DOHH2 (cell line): ENCODE measurements around the gene TRABD.
"Not testable (repeated sequence)": the region's sequence is repeated elsewhere in the genome, so short reads cannot be mapped to it uniquely, and the experiment has no call there.

Source experiments
- H3F3A ChIP-seq: fragments of 200-600 bp; sonication (generic), shearing (Covaris generic); 2 replicates; pipeline ENCODE4 v1.6.0; 2016; ENCODE audit warnings: antibody characterized with exemption, mild to moderate bottlenecking; ENCODE audit not compliant: control insufficient read depth, insufficient read depth
- H3K27ac ChIP-seq: fragments of 200-600 bp; sonication (generic); 2 replicates; pipeline ENCODE4 v1.5.1; 2014; ENCODE audit warnings: low read depth, mild to moderate bottlenecking, low read length, moderate library complexity
- H3K27me3 ChIP-seq: fragments of 200-600 bp; sonication (generic); 2 replicates; pipeline ENCODE4 v1.6.1; 2014; ENCODE audit warnings: mild to moderate bottlenecking, low read length, mixed read lengths; ENCODE audit not compliant: control insufficient read depth
- H3K36me3 ChIP-seq: fragments of 200-600 bp; sonication (generic); 2 replicates; pipeline ENCODE4 v1.6.1; 2014; ENCODE audit warnings: mild to moderate bottlenecking, low read length, moderate library complexity, mixed read lengths; ENCODE audit not compliant: control insufficient read depth
- H3K4me1 ChIP-seq: fragments of 200-600 bp; sonication (generic); 2 replicates; pipeline ENCODE4 v1.6.1; 2014; ENCODE audit warnings: mild to moderate bottlenecking, low read length, mixed read lengths; ENCODE audit not compliant: control insufficient read depth
- H3K4me2 ChIP-seq: fragments of 200-600 bp; sonication (generic); 2 replicates; pipeline ENCODE4 v1.6.0; 2014; ENCODE audit warnings: mild to moderate bottlenecking, low read length, moderate library complexity
- H3K4me3 ChIP-seq: fragments of 200-600 bp; sonication (generic); 2 replicates; pipeline ENCODE4 v1.5.1; 2014; ENCODE audit warnings: mild to moderate bottlenecking, low read length, mixed read lengths
- H3K79me2 ChIP-seq: fragments of 200-600 bp; sonication (generic); 2 replicates; pipeline ENCODE4 v1.6.1; 2014; ENCODE audit warnings: mild to moderate bottlenecking, low read length, mixed read lengths; ENCODE audit not compliant: control insufficient read depth
- H3K9me2 ChIP-seq: fragments of 200-600 bp; sonication (generic); replicated peaks from 2 replicates; pipeline ENCODE4 v1.6.1; 2014; ENCODE audit warnings: mild to moderate bottlenecking, low read length, mixed read lengths; ENCODE audit not compliant: control insufficient read depth
- H3K9me3 ChIP-seq: fragments of 200-600 bp; sonication (generic); 2 replicates; pipeline ENCODE4 v1.6.1; 2014; ENCODE audit warnings: antibody characterized with exemption, low read length, mixed read lengths; ENCODE audit not compliant: control insufficient read depth, insufficient read depth
- H4K20me1 ChIP-seq: fragments of 200-600 bp; sonication (generic); 2 replicates; pipeline ENCODE4 v1.6.0; 2014; ENCODE audit warnings: low read depth, mild to moderate bottlenecking, antibody characterized with exemption, low read length, moderate library complexity; ENCODE audit not compliant: control insufficient read depth, insufficient read depth
- CTCF ChIP-seq: fragments of 200-600 bp; sonication (generic); IDR thresholded peaks from one replicate; pipeline ENCODE4 v1.5.1; 2014; ENCODE audit warnings: antibody characterized with exemption, mild to moderate bottlenecking, low read depth, low read length; ENCODE audit not compliant: poor library complexity, severe bottlenecking
- EZH2phosphoT487 ChIP-seq: fragments of 200-600 bp; sonication (generic); IDR thresholded peaks from 2 replicates; pipeline ENCODE4 v1.6.1; 2017; ENCODE audit warnings: borderline replicate concordance, mild to moderate bottlenecking, antibody characterized with exemption, low read length, moderate library complexity, mixed read lengths

TRABD gene

DNA sequence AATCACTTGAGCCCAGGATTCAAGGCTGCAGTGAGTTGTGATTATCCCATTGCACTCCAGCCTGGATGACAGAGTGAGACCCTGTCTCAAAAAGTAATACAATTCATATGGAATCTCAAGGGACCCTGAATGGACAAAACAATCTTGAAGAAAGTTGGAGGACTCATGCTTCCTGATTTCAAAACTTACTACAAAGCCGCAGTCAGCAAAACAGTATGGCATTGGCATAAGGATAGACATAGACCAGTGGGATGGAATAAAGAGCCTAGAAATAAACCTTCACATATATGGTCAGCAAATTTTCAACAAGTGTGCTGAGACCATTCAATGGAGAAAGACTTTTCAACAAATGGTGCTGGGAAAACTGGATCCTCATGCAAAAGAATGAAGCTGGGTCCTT, 17.6 kb downstream of the TRABD start:
- H3K4me2 ChIP-seq = peak overlapping the region; percentile 98
- TF ChIP-seq EZH2phosphoT487 (no peak), CTCF (no peak)
- peaks cover 15% of the 10 kb centered on the region for H3F3A ChIP-seq
- no peaks in the 10 kb centered on the region for H3K9me2 ChIP-seq
- H3K4me3 ChIP-seq = peak overlapping the region; percentile 100; the same call in 1 of the 2 replicates
- no peaks in the 10 kb centered on the region for H3K27me3 ChIP-seq
- peaks cover 16% of the 10 kb centered on the region for H4K20me1 ChIP-seq
- H3K4me1 ChIP-seq = peaks cover 58% of the 10 kb centered on the region
- H3K36me3 ChIP-seq = peaks cover 81% of the 10 kb centered on the region
- H3K27ac ChIP-seq = no peak overlapping the region
- no peaks in the 10 kb centered on the region for H3K9me3 ChIP-seq
- H3K79me2 ChIP-seq = peaks cover 81% of the 10 kb centered on the region

- no peaks in the 10 kb centered on the region for H3K9me2 ChIP-seq
- peaks cover 81% of the 10 kb centered on the region for H3K79me2 ChIP-seq
- H3F3A ChIP-seq = peaks cover 8% of the 10 kb centered on the region
- H3K36me3 ChIP-seq = peaks cover 81% of the 10 kb centered on the region
- H3K4me1 ChIP-seq = peaks cover 54% of the 10 kb centered on the region
- TF ChIP-seq CTCF (no peak), EZH2phosphoT487 (no peak)
- no peaks in the 10 kb centered on the region for H3K9me3 ChIP-seq
- peak overlapping the region; percentile 30 for H3K4me2 ChIP-seq
- no peak overlapping the region for H3K4me3 ChIP-seq
- H4K20me1 ChIP-seq = peaks cover 16% of the 10 kb centered on the region
- H3K27me3 ChIP-seq = no peaks in the 10 kb centered on the region
- no peak overlapping the region for H3K27ac ChIP-seq
Measured at GRCh38 chr22:50204571-50204970, 18.9 kb downstream of the TRABD start.

DNA sequence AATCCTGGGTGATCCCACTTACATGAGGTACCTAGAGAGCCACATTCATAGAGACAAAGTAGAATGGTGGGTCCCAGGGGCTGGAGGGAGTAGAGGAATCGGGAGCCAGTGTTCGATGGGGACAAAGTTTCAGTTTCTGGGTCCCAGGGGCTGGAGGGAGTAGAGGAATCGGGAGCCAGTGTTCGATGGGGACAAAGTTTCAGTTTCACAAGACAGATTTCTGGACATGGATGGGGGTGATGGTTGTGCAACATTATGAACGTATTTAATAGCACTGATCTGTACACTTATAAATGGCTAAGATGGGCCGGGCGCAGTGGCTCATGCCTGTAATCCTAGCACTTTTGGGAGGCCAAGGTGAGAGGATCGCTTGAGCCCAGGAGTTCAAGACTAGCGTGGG, 19.3 kb downstream of the TRABD start:
- H3K4me3 ChIP-seq, H3K27ac ChIP-seq, H3K27me3 ChIP-seq, H3K9me2 ChIP-seq, H3K9me3 ChIP-seq, H3F3A ChIP-seq: not testable (repeated sequence)
- H3K79me2 ChIP-seq = peaks cover 81% of the 10 kb centered on the region
- H3K4me1 ChIP-seq = peaks cover 54% of the 10 kb centered on the region
- H4K20me1 ChIP-seq = peaks cover 17% of the 10 kb centered on the region
- peak overlapping the region; percentile 30 for H3K4me2 ChIP-seq
- H3K36me3 ChIP-seq = peaks cover 82% of the 10 kb centered on the region

DNA sequence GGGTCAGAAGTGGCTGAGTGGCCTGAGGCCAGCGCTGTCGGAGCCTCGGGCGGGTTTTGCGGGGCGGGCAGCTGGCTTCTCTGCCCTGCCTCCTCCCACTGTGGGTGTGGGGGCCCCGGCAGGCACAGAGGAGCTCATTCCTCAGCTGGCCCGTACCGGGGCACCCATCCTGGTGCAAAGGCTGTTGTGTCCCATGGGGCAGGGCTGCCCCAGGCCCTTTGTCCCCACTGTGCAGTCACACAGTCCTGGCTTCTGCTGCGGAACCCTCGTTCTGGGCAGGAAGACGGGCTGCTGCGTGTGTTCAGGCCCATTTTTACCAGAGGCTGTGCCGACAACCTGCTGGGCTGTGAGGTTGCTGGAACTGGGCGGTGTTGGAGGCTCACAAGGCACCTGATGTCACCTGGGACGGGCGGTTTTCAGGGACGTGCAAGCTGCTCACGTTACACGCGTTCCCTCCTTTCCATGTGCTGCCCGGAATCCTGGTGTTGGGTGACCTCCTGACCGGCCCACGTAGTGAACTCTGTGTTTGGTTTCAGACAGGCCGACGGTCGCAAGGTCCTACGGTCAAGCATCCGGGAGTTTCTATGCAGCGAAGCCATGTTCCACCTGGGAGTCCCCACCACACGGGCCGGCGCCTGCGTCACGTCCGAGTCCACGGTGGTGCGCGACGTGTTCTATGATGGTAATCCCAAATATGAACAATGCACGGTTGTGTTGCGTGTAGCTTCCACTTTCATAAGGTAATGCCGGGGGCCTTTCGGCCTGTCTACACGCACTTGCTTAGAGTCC, 20.3 kb downstream of the TRABD start:
- H3K9me2 ChIP-seq = no peaks in the 10 kb centered on the region
- H3F3A ChIP-seq = peaks cover 8% of the 10 kb centered on the region
- H3K9me3 ChIP-seq = no peaks in the 10 kb centered on the region
- peaks cover 23% of the 10 kb centered on the region for H4K20me1 ChIP-seq
- H3K27ac ChIP-seq = no peak overlapping the region
- H3K4me1 ChIP-seq = peaks cover 53% of the 10 kb centered on the region
- peaks cover 86% of the 10 kb centered on the region for H3K79me2 ChIP-seq
- no peaks in the 10 kb centered on the region for H3K27me3 ChIP-seq
- no peak overlapping the region for H3K4me3 ChIP-seq
- H3K36me3 ChIP-seq = peaks cover 92% of the 10 kb centered on the region
- no peak for TF ChIP-seq EZH2phosphoT487
- no peak for TF ChIP-seq CTCF
- no peak overlapping the region for H3K4me2 ChIP-seq
